Retinal pigment epithelial cell (primary cell): ENCODE data around the gene EXOC6.

Experiments used
- DNase-seq: peaks from one replicate; pipeline ENCODE4 v3.0.0-alpha.2; 2010; ENCODE audit warnings: low read depth
- H3K4me3 ChIP-seq: 2 replicates; pipeline ENCODE4 v1.5.1; 2011; ENCODE audit warnings: mild to moderate bottlenecking, low read length, control low read depth, moderate library complexity
- CTCF ChIP-seq: conservative IDR thresholded peaks from 2 replicates; pipeline ENCODE4 v1.5.1; 2011; ENCODE audit warnings: low read depth, low read length, control low read depth, inconsistent platforms

EXOC6 gene

GRCh38 chr10:93072225-93072712 lies 223.9 kb downstream of the EXOC6 start:
- TF ChIP-seq CTCF, result no peak
- DNase-seq, result no peak
- peak overlapping the region; percentile 58 for H3K4me3 ChIP-seq

GRCh38 chr10:93072713-93073538 lies 224.6 kb downstream of the EXOC6 start:
- no peak for DNase-seq
- H3K4me3 ChIP-seq, result peak overlapping the region; percentile 58
- no peak for TF ChIP-seq CTCF

GRCh38 chr10:93073539-93074146 lies 225.3 kb downstream of the EXOC6 start, which contains the start of gene CYP26A1:
Gene CYP26A1, plus strand, starts transcription at chr10:93073893. Its CDS starts 42 bp downstream, at chr10:93073935.
- no peak for DNase-seq
- peak within 1 kb of the TSS; percentile 58 for H3K4me3 ChIP-seq
- no peak for TF ChIP-seq CTCF

- no peak for DNase-seq
- peak overlapping the region; percentile 47 for H3K4me3 ChIP-seq
- TF ChIP-seq CTCF, result peak; percentile 31
Measured at GRCh38 chr10:93074147-93074596, 225.9 kb downstream of the EXOC6 start.

GRCh38 chr10:93074597-93075368 lies 226.5 kb downstream of the EXOC6 start:
- no peak for DNase-seq
- no peak for TF ChIP-seq CTCF
- peak overlapping the region; percentile 47 for H3K4me3 ChIP-seq

- no peak for TF ChIP-seq CTCF
- H3K4me3 ChIP-seq, result peak overlapping the region; percentile 47
- DNase-seq, result no peak
Measured at GRCh38 chr10:93075369-93076221, 227.3 kb downstream of the EXOC6 start.
